GM21786 (cell line): ENCODE measurements around the gene DIP2A.

ENCODE experiments used
- ATAC-seq: cut with Tn5 transposase; IDR thresholded peaks from one replicate; pipeline ENCODE4 v1.9.1; 2021; ENCODE audit not compliant: unreplicated experiment

DIP2A gene

GRCh38 chr21:46613391-46613790 is 154.7 kb downstream of the DIP2A start:
- ATAC-seq = no peak

GRCh38 chr21:46616050-46616449 is 157.4 kb downstream of the DIP2A start:
- no peak for ATAC-seq

- ATAC-seq = no peak
Observed at GRCh38 chr21:46616656-46617055, 158.0 kb downstream of the DIP2A start.

GRCh38 chr21:46617267-46618051 is 158.8 kb downstream of the DIP2A start:
- no peak for ATAC-seq

GRCh38 chr21:46618738-46619379 is 160.2 kb downstream of the DIP2A start:
- ATAC-seq = no peak
